ENCODE measurements around the gene ANKH. TPM values are rescaled to one million over a fixed set of nuclear protein-coding genes. Genes with fewer than 3 reads are reported as not detected.

ANKH gene
- total and polyA plus RNA-seq, 10 of the 15 experiments (the other 5 are each of a cell fraction or from before 2014, with no cell fraction given) = 2.1 to 43.9 (median 14.4) TPM

DNA sequence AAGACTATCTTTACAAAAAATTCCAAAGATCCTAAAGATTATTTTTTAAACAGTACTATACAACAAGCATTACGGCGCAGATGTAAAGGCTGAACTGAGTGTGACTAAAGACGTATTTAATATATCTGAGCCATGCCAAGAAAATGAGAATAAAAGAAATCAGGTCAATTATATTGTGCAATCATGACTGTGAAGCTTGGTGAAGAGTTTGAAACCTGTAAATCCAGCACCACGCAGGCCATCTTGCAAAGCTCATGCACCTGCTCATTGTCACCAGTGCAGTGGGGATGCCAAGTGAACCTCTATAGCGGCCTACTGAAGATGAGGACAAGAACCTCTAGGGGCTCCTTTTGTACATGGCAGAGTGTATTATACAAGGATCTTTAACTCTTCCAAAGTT, 89.0 kb downstream of the ANKH start (continued):
- TF ChIP-seq, protein P1, sequence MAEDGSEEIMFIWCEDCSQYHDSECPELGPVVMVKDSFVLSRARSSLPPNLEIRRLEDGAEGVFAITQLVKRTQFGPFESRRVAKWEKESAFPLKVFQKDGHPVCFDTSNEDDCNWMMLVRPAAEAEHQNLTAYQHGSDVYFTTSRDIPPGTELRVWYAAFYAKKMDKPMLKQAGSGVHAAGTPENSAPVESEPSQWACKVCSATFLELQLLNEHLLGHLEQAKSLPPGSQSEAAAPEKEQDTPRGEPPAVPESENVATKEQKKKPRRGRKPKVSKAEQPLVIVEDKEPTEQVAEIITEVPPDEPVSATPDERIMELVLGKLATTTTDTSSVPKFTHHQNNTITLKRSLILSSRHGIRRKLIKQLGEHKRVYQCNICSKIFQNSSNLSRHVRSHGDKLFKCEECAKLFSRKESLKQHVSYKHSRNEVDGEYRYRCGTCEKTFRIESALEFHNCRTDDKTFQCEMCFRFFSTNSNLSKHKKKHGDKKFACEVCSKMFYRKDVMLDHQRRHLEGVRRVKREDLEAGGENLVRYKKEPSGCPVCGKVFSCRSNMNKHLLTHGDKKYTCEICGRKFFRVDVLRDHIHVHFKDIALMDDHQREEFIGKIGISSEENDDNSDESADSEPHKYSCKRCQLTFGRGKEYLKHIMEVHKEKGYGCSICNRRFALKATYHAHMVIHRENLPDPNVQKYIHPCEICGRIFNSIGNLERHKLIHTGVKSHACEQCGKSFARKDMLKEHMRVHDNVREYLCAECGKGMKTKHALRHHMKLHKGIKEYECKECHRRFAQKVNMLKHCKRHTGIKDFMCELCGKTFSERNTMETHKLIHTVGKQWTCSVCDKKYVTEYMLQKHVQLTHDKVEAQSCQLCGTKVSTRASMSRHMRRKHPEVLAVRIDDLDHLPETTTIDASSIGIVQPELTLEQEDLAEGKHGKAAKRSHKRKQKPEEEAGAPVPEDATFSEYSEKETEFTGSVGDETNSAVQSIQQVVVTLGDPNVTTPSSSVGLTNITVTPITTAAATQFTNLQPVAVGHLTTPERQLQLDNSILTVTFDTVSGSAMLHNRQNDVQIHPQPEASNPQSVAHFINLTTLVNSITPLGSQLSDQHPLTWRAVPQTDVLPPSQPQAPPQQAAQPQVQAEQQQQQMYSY (CRISPR knock-in tag; IDR thresholded peaks at IDR 0.05) = no peak
- TF ChIP-seq, protein P2, sequence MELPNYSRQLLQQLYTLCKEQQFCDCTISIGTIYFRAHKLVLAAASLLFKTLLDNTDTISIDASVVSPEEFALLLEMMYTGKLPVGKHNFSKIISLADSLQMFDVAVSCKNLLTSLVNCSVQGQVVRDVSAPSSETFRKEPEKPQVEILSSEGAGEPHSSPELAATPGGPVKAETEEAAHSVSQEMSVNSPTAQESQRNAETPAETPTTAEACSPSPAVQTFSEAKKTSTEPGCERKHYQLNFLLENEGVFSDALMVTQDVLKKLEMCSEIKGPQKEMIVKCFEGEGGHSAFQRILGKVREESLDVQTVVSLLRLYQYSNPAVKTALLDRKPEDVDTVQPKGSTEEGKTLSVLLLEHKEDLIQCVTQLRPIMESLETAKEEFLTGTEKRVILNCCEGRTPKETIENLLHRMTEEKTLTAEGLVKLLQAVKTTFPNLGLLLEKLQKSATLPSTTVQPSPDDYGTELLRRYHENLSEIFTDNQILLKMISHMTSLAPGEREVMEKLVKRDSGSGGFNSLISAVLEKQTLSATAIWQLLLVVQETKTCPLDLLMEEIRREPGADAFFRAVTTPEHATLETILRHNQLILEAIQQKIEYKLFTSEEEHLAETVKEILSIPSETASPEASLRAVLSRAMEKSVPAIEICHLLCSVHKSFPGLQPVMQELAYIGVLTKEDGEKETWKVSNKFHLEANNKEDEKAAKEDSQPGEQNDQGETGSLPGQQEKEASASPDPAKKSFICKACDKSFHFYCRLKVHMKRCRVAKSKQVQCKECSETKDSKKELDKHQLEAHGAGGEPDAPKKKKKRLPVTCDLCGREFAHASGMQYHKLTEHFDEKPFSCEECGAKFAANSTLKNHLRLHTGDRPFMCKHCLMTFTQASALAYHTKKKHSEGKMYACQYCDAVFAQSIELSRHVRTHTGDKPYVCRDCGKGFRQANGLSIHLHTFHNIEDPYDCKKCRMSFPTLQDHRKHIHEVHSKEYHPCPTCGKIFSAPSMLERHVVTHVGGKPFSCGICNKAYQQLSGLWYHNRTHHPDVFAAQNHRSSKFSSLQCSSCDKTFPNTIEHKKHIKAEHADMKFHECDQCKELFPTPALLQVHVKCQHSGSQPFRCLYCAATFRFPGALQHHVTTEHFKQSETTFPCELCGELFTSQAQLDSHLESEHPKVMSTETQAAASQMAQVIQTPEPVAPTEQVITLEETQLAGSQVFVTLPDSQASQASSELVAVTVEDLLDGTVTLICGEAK (IDR thresholded peaks at IDR 0.05; ENCODE audit: borderline replicate concordance) = no peak

DNA sequence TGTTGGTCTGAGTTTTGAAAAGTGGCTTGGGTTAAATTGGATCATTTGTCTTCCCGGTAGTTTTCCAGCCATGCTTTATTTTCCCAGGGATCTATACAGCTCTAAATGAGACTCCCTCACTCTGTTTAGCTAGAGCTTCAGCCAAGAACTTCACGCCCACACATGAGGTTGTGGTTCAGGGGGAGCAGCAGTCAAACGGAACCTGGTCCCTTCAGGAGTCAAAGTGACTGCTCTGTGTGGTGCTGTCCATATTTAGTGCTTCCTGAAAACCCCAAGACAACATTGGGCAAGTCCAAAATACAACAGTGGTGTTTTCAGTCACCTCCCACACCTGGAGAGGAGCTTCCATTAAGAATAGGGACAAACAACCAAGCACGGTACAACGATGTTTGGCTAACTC, 90.5 kb downstream of the ANKH start:
- POLR2A ChIA-PET = interaction anchor here (1.2 kb wide), 1 partner anchor 18 kb away, joined by 3 read pairs; no protein-coding TSS in a partner anchor
- no peak for FAIRE-seq
- CTCF ChIA-PET = interaction anchor here (1.4 kb wide), 3 partner anchors 10 to 222 kb away, joined by 3 to 4 read pairs (median 3); no protein-coding TSS in a partner anchor

More for the DNA sequence above, 90.5 kb downstream of the ANKH start:
- in situ Hi-C loops (cut with MboI) (no loop called here), intact Hi-C loops (cut with micrococcal nuclease; ENCODE audit: unreplicated experiment) (no loop called here)
- H3K27ac ChIP-seq (ENCODE audit: control insufficient read depth, insufficient read depth) = no peak overlapping the region
- ChIA-PET RAD21 (ENCODE audit: unreplicated experiment) (no interaction called here), SMC1A (ENCODE audit: uncharacterized antibody, unreplicated experiment) (interaction anchor here (1.2 to 2.9 kb wide), 4 partner anchors 10 to 85 kb away, joined by 3 to 15 read pairs (median 6); no protein-coding TSS in a partner anchor)
- no peak overlapping the region for H3K4me3 ChIP-seq
- WGBS (ENCODE audit: insufficient coverage, insufficient replicate concordance, low lambda C conversion rate, missing lambda C conversion rate) = 50% methylated on average over 5 of the region's 5 CpGs
- DNase-seq (ENCODE audit: low read depth, low spot score) (no peak), ATAC-seq (peak; percentile 46; the same call in 2 of the 3 replicates)
- TF ChIP-seq EED (IDR thresholded peaks at IDR 0.05; ENCODE audit: low read depth) = peak; percentile 37; the same call in 1 of the 2 replicates
- 0 out of 4 replicates have a peak, but pooled peaks of 1 of the 2 experiments have one; percentile 12 for TF ChIP-seq IKZF2 (IDR thresholded peaks at IDR 0.05)
- no peak for TF ChIP-seq ZNF207 (IDR thresholded peaks at IDR 0.05; ENCODE audit: borderline replicate concordance)
- TF ChIP-seq GABPA (IDR thresholded peaks at IDR 0.05; ENCODE audit: low read depth) = no peak
- TF ChIP-seq ETV6 (conservative IDR thresholded peaks at IDR 0.05 in 1 of 2, IDR thresholded peaks at IDR 0.05 in 1 of 2; ENCODE audit: borderline replicate concordance in 1 of 2, low read depth in 1 of 2) = no peak
- peak; percentile 80 for TF ChIP-seq RUNX3 (IDR thresholded peaks at IDR 0.05; ENCODE audit: low read length)
- no peak for TF ChIP-seq BACH1 (IDR thresholded peaks at IDR 0.05; ENCODE audit: borderline replicate concordance)
- peak; percentile 68 to 90; a peak in 3 of 4 replicates for TF ChIP-seq SRF (IDR thresholded peaks at IDR 0.05; ENCODE audit: low read depth in 2 of 2, low read length in 2 of 2)
- no peak for TF ChIP-seq POLR2AphosphoS5 (IDR thresholded peaks at IDR 0.05; ENCODE audit: low read length)
- TF ChIP-seq EGR1 (IDR thresholded peaks at IDR 0.05; ENCODE audit: borderline replicate concordance in 1 of 2, low read depth in 2 of 2, low read length in 2 of 2) = peak in 1 of 2 experiments; percentile 75; a peak in 1 of 3 replicates
- TF ChIP-seq, protein P3, sequence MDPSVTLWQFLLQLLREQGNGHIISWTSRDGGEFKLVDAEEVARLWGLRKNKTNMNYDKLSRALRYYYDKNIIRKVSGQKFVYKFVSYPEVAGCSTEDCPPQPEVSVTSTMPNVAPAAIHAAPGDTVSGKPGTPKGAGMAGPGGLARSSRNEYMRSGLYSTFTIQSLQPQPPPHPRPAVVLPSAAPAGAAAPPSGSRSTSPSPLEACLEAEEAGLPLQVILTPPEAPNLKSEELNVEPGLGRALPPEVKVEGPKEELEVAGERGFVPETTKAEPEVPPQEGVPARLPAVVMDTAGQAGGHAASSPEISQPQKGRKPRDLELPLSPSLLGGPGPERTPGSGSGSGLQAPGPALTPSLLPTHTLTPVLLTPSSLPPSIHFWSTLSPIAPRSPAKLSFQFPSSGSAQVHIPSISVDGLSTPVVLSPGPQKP (IDR thresholded peaks at IDR 0.05; ENCODE audit: low read depth, low read length) = peak; percentile 73; the same call in 1 of the 2 replicates
- no peak overlapping the region for H2AFZ ChIP-seq (ENCODE audit: control insufficient read depth, low read depth, low read length)
- peaks cover 5% of the 10 kb centered on the region; the same call in 2 of the 3 replicates for H3K9me3 ChIP-seq (replicated peaks; ENCODE audit: control insufficient read depth, insufficient read depth, low read length)
- H3K36me3 ChIP-seq (ENCODE audit: control insufficient read depth in 2 of 2, insufficient read depth in 2 of 2, low read length in 1 of 2) = no peaks in the 10 kb centered on the region; a peak in 1 of 4 replicates
- H3K27me3 ChIP-seq (replicated peaks in 1 of 2; ENCODE audit: control insufficient read depth in 2 of 2, insufficient read depth in 2 of 2, low read length in 1 of 2) = no peaks in the 10 kb centered on the region
- BruUV-seq (replicated peaks) = no TSS peak
- no peaks in the 10 kb centered on the region for H3K79me2 ChIP-seq (ENCODE audit: control insufficient read depth, insufficient read depth, low read length)
- H3K4me1 ChIP-seq (ENCODE audit: control insufficient read depth, insufficient read depth, low read length) = peaks cover 11% of the 10 kb centered on the region
- H3K4me2 ChIP-seq (ENCODE audit: control insufficient read depth, insufficient read depth) = no peak overlapping the region
- H3K9ac ChIP-seq (ENCODE audit: control insufficient read depth, insufficient read depth, low read length) = no peak overlapping the region
- no peaks in the 10 kb centered on the region for H4K20me1 ChIP-seq (ENCODE audit: control insufficient read depth, insufficient read depth)

Measured in GM12878 (cell line).